Stimulated activated CD4-positive, alpha-beta T cell treated with anti-CD3 and anti-CD28 coated beads, Interleukin-12 subunit alpha, Interleukin-12 subunit beta, amount 100 ng/mL, for 48 hours (primary cell): Measurements from ENCODE around the gene NPIPB4.
"Not testable (repeated sequence)": the region's sequence is repeated elsewhere in the genome, so short reads cannot be mapped to it uniquely, and the experiment has no call there.

ENCODE experiments used
- DNase-seq, 3 donors: peaks; one replicate each; pipeline ENCODE4 v3.0.0-alpha.2; 2020; ENCODE audit warnings: low read depth in 2 of 3, low spot score in 1 of 3

Gene NPIPB4

DNA sequence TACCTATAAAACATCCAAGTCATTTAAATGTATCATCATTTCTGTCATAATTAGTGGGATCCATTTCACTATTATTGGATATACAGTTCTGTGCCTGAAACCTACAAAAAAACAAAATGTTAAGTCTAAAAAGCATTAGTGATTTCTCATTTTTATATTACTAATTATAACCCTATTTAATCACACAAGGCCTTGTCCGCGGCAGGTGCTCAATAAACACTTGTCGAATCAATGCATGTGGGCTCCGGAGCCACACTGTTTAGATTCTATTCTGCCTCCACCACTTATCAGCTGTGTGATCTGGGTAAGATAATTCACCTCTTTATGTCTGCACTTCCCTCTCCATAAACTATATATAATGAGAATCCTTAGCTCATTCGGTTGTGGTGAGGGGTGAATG lies at the start of gene NPIPB4:
NPIPB4 (minus strand) TSS at position 101 of the 400 bp plus-strand sequence. CDS start 378 bp downstream, outside the sequence.
- DNase-seq, result not testable (repeated sequence)

DNA sequence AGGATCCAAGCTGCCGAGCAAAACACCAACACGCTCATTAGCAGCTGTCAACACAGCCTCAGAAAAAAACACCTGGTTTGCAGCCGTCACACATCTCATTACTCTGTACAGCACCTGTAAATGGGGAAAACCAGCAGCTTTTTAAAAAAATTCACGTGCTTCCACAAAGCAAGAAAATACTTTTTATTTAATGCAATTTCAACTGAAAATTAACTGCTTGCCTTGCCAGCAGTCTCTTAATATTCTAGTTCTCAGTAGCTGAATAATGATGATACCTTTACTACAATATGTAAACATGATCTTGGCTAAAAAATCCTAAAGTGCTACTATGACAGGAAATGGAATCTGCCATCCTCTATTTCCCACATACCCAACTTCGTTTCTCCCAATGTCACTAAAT lies 41.4 kb upstream of the NPIPB4 start:
- DNase-seq, result not testable (repeated sequence)

GRCh38 chr16:21881988-21882387 lies 24.4 kb upstream of the NPIPB4 start:
- peak in 1 of 3 donors; percentile 5 for DNase-seq

GRCh38 chr16:21837186-21837585 lies 20.4 kb downstream of the NPIPB4 start:
- not testable (repeated sequence) for DNase-seq

DNA sequence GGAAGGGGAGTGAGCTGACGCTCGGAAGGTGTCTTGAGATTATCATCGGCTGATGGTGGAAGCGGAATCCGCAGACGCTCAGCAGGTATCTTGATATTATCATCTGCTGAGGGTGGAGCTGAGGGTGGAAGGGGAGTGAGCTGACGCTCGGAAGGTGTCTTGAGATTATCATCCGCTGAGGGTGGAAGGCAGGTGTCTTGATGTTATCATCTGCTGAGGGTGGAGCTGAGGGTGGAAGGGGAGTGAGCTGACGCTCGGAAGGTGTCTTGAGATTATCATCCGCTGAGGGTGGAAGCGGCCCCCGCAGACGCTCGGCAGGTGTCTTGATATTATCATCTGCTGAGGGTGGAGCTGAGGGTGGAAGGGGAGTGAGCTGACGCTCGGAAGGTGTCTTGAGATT lies 21.2 kb downstream of the NPIPB4 start:
- not testable (repeated sequence) for DNase-seq

- not testable (repeated sequence) for DNase-seq
Measured at GRCh38 chr16:21835747-21836146, 21.8 kb downstream of the NPIPB4 start.

- not testable (repeated sequence) for DNase-seq
Measured at GRCh38 chr16:21834211-21834610, 23.3 kb downstream of the NPIPB4 start.

DNA sequence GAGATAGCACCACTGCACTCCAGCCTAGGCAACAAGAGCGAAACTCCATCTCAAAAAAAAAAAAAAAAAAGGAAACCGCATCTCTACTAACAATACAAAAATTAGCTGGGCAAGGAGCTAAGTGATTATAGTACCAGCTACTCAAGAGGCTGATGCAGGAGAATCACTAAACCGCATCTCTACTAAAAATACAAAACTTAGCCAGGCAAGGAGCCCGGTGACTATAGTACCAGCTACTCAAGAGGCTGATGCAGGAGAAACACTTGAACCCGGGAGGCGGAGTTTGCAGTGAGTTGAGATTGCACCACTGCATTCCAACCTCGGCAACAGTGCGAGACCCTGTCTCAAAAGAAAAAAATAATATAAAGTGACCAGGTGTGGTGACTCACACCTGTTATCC lies 27.6 kb downstream of the NPIPB4 start:
- DNase-seq, result not testable (repeated sequence)

GRCh38 chr16:21826067-21826706 lies 31.4 kb downstream of the NPIPB4 start:
- not testable (repeated sequence) for DNase-seq

- not testable (repeated sequence) for DNase-seq
Measured at GRCh38 chr16:21825526-21825925, 32.0 kb downstream of the NPIPB4 start.

DNA sequence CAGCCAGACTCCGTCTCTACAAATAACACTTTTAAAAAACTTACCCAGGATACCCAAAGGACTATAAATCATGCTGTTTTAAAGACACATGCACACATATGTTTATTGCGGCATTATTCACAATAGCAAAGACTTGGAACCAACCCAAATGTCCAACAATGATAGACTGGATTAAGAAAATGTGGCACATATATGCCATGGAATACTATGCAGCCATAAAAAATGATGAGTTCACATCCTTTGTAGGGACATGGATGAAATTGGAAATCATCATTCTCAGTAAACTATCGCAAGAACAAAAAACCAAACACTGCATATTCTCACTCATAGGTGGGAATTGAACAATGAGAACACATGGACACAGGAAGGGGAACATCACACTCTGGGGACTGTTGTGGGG lies 34.3 kb downstream of the NPIPB4 start:
- DNase-seq, result not testable (repeated sequence)

DNA sequence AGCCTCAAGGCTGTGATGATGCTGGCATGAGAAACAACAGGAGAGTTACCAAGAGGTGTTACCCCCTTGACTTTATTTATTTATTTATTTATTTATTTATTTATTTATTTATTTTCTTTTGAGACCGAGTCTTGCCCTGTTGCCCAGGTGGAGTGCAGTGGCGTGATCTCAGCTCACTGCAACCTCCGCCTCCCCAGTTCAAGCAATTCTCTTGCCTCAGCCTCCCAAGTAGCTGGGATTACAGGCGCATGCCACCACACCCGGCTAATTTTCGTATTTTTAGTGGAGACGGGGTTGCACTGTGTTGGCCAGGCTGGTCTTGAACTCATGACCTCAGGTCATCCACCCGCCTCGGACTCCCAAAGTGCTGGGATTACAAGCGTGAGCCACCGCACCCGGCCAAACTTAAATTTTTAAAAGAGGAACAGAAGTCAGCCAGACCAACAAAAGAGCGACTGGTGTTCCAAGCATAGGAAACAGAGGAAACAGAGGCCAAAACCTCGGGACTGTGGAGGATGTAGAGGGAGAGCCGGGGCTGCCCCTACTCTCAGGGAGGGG lies 36.6 kb downstream of the NPIPB4 start:
- DNase-seq, result not testable (repeated sequence)

DNA sequence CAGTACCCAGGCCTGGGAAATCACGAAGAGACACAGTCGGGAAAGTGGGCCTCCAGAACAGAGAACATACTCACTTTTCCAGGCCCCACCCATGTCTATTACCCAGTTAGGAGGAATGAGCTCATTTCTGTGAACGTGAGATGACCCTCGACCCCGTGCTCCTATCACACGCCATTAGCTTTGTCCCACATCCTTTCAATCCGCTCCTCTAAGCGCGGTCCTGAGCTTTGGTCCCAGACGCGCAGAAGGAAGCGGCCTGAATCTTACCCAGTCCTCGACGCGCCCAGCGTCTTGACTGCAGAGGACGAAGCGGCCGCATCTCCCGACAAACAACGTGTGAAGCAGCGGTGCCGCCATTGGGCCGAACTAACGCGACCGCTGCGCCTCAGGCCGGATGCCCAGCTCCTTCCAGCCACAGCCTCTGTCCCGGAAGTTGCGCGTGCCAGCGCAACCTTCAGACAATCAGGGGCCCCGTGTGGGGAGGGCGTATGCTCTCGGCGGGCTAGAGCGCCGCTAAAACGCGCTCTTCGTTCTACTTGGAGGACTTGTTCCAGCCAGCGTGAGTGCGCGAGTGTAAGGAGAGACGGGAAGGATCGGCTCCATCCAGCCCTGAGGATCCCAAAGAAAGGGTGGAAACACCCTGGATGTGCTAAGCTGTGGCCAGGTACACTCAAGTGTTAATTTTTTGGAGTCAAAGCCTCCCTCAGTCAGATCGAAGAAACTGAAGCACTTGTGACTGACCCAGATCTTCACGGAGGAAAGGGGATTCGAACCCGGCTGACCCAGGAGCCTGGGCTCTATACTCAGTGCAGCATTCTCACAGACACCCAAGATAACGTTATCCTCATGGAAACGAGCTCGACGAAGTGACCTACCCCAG lies 37.3 kb downstream of the NPIPB4 start:
- DNase-seq, result peak; percentile 46 to 64 (median 47)

DNA sequence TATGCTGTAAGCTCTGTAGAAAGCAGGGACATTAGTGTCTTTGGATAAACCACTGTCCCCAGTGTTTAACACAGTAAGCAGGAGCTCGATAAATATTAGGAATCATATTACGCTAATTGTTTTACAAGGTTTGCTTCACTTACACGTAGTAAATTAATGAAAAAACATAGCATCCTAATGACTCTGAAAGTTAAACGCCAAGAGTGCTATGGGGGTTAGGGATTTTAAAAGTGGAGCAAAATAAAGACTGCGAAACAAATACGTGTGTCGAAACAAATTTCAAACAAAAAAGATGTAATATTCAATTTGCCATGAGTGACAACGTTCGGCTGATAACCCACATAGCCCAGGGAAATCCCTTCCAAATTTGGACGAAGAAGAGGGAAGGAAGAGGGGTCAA lies 37.9 kb downstream of the NPIPB4 start:
- DNase-seq, result not testable (repeated sequence)

- DNase-seq, result not testable (repeated sequence)
Measured at GRCh38 chr16:21817012-21817411, 40.5 kb downstream of the NPIPB4 start.

GRCh38 chr16:21815694-21816093 lies 41.9 kb downstream of the NPIPB4 start:
- DNase-seq, result not testable (repeated sequence)

DNA sequence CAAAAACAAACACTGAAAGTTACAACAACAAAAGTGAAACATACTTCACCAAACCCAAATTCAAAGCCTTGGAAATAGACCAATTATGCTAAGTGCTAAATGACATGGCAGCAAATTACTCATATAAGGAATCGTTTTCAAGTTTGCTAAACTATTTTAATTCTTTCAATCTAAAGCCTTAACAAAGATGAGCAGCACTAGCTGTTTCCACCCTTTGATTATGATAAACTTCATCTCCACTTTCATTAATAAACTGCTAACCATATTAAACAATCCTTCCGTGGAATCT lies 55.2 kb downstream of the NPIPB4 start:
- not testable (repeated sequence) for DNase-seq

- DNase-seq, result peak in 1 of 3 donors; percentile 24
Measured at GRCh38 chr16:21801538-21802374, 55.8 kb downstream of the NPIPB4 start.

DNA sequence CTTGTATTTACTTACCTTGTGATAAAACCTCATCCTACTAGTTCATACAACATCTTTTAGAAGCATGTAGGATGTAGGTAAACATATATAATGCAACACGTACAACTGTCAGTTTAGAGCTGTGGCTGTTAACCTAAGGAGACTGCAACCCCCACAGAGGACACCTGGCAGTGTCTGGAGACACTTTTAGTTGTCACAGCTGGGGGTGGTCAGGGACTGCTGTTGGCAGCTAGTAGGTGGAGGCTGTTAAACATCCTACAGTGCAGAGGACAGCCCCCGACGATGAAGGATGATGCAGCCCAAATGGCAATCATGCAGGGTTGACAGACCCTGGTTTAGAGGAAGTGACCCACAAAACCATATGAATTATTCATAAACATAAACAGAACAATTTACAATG lies 59.0 kb downstream of the NPIPB4 start:
- not testable (repeated sequence) for DNase-seq

DNA sequence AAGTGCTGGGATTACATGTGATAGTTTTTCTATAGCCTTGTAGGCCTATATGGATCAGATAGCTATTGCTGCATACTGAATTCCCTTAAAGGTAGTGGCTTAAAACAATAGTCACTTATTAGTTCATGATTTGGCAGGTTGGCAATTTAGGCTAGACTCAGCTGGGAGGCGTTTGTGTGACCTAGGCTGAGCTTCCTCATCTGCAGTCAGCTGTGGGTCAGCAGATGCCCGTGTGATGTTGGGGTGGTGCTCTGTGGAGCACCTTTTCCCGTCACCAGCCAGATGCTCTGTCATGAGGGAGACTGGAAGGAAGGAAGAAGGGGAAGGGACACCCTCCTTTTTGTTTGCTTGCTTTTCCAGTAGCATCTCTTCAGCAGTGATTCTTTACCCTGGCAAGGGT lies 64.2 kb downstream of the NPIPB4 start:
- DNase-seq, result not testable (repeated sequence)

GRCh38 chr16:21790506-21790905 lies 67.0 kb downstream of the NPIPB4 start:
- DNase-seq, result not testable (repeated sequence)
